CD4-positive, alpha-beta T cell treated with Interleukin-4 for 1 hour (primary cell): ENCODE data around the gene ADGRG1.

Source experiments
- DNase-seq, 2 donors: peaks; one replicate each; pipeline ENCODE4 v3.0.0-alpha.2; 2020 to 2022

The ADGRG1 gene

GRCh38 chr16:57606147-57606846, 22.1 kb upstream of the ADGRG1 start:
- no peak for DNase-seq

GRCh38 chr16:57606847-57607501, 21.5 kb upstream of the ADGRG1 start:
- DNase-seq = no peak

- no peak for DNase-seq
These were observed 20.6 kb upstream of the ADGRG1 start for GRCh38 chr16:57607676-57608461.

- no peak for DNase-seq
These were observed 19.8 kb upstream of the ADGRG1 start for GRCh38 chr16:57608462-57609113.

GRCh38 chr16:57609541-57610401, 18.7 kb upstream of the ADGRG1 start:
- peak; percentile 54 to 63 for DNase-seq

- no peak for DNase-seq
These were observed 17.8 kb upstream of the ADGRG1 start for GRCh38 chr16:57610611-57611010.

GRCh38 chr16:57611181-57611580, 17.2 kb upstream of the ADGRG1 start:
- no peak for DNase-seq

- DNase-seq = no peak
These were observed 16.7 kb upstream of the ADGRG1 start for GRCh38 chr16:57611706-57612105.

GRCh38 chr16:57612494-57612893, 15.9 kb upstream of the ADGRG1 start:
- no peak for DNase-seq

- DNase-seq = no peak
These were observed 14.9 kb upstream of the ADGRG1 start for GRCh38 chr16:57613514-57613913.

GRCh38 chr16:57614536-57614935, 13.9 kb upstream of the ADGRG1 start:
- DNase-seq = no peak

- DNase-seq = no peak
These were observed 13.5 kb upstream of the ADGRG1 start for GRCh38 chr16:57614944-57615343.

GRCh38 chr16:57615813-57616212, 12.6 kb upstream of the ADGRG1 start:
- no peak for DNase-seq

- no peak for DNase-seq
These were observed 12.2 kb upstream of the ADGRG1 start for GRCh38 chr16:57616241-57616640.

- DNase-seq = no peak
These were observed 11.6 kb upstream of the ADGRG1 start for GRCh38 chr16:57616876-57617275.

- DNase-seq = no peak
These were observed 10.8 kb upstream of the ADGRG1 start for GRCh38 chr16:57617604-57618111.

GRCh38 chr16:57618296-57619132, 9.9 kb upstream of the ADGRG1 start:
- DNase-seq = no peak

- DNase-seq = peak in 1 of 2 donors; percentile 7
These were observed 9.3 kb upstream of the ADGRG1 start for GRCh38 chr16:57619133-57619605.

GRCh38 chr16:57619606-57620334, 8.7 kb upstream of the ADGRG1 start:
- peak in 1 of 2 donors; percentile 8 for DNase-seq
